H9 (cell line): ENCODE measurements around the gene ZNF792. TPM values are rescaled to one million over a fixed set of nuclear protein-coding genes. Genes with fewer than 3 reads are reported as not detected.
A peak's percentile ranks its signal among the peaks of the same experiment; 100 is the strongest.

Experiments
- DNase-seq: peaks from one replicate; pipeline ENCODE4 v3.0.0-alpha.2; 2017
- H2AFZ ChIP-seq: one replicate; pipeline ENCODE4 v1.6.1; 2013; ENCODE audit warnings: mild to moderate bottlenecking, low read length, control low read depth, moderate library complexity
- H2AK5ac ChIP-seq: 2 replicates; pipeline ENCODE4 v1.6.1; 2013; ENCODE audit warnings: low read length, control low read depth, mixed read lengths; ENCODE audit not compliant: insufficient read length
- H2BK120ac ChIP-seq: one replicate; pipeline ENCODE4 v1.6.1; 2013; ENCODE audit warnings: low read depth, mild to moderate bottlenecking, low read length, control low read depth, inconsistent platforms; ENCODE audit not compliant: poor library complexity, severe bottlenecking
- H2BK12ac ChIP-seq: 2 replicates; pipeline ENCODE4 v1.6.1; 2013; ENCODE audit warnings: low read length, control low read depth, mixed read lengths, low read depth; ENCODE audit not compliant: insufficient read length
- H2BK15ac ChIP-seq: 2 replicates; pipeline ENCODE4 v1.6.1; 2013; ENCODE audit warnings: low read depth, low read length, control low read depth
- H2BK20ac ChIP-seq: one replicate; pipeline ENCODE4 v1.6.1; 2013; ENCODE audit warnings: low read depth, mild to moderate bottlenecking, low read length, control low read depth, inconsistent platforms; ENCODE audit not compliant: poor library complexity, severe bottlenecking
- H2BK5ac ChIP-seq: 2 replicates; pipeline ENCODE4 v1.6.1; 2013; ENCODE audit warnings: low read length, control low read depth, mixed read lengths; ENCODE audit not compliant: insufficient read length
- H3K14ac ChIP-seq: 2 replicates; pipeline ENCODE4 v1.6.1; 2013; ENCODE audit warnings: low read length, control low read depth; ENCODE audit not compliant: insufficient read depth
- H3K18ac ChIP-seq: 2 replicates; pipeline ENCODE4 v1.6.1; 2013; ENCODE audit warnings: low read depth, mild to moderate bottlenecking, mixed read lengths, low read length, control low read depth; ENCODE audit not compliant: insufficient read length
- H3K23ac ChIP-seq: 2 replicates; pipeline ENCODE4 v1.6.1; 2013; ENCODE audit warnings: low read length, control low read depth, mixed read lengths, low read depth; ENCODE audit not compliant: insufficient read length
- H3K23me2 ChIP-seq: 2 replicates; pipeline ENCODE4 v1.6.1; 2013; ENCODE audit warnings: low read depth, mild to moderate bottlenecking, mixed read lengths, low read length, control low read depth; ENCODE audit not compliant: insufficient read length, poor library complexity, severe bottlenecking
- H3K27ac ChIP-seq: 2 replicates; pipeline ENCODE4 v1.5.1; 2013; ENCODE audit warnings: low read length, control low read depth, mixed read lengths, low read depth; ENCODE audit not compliant: insufficient read length
- H3K27me3 ChIP-seq: 2 replicates; pipeline ENCODE4 v1.6.1; 2013; ENCODE audit warnings: low read length, control low read depth, inconsistent platforms; ENCODE audit not compliant: insufficient read depth
- H3K4ac ChIP-seq: 2 replicates; pipeline ENCODE4 v1.6.1; 2013; ENCODE audit warnings: low read depth, mild to moderate bottlenecking, control low read depth, inconsistent platforms, low read length, moderate library complexity
- H3K4me1 ChIP-seq: 2 replicates; pipeline ENCODE4 v1.6.1; 2013; ENCODE audit warnings: low read length, control low read depth, inconsistent platforms; ENCODE audit not compliant: insufficient read depth
- H3K4me2 ChIP-seq: 2 replicates; pipeline ENCODE4 v1.6.1; 2013; ENCODE audit warnings: low read length, control low read depth, mixed read lengths; ENCODE audit not compliant: insufficient read length, insufficient read depth
- H3K56ac ChIP-seq: 2 replicates; pipeline ENCODE4 v1.6.1; 2013; ENCODE audit warnings: low read depth, mild to moderate bottlenecking, mixed read lengths, low read length, control low read depth; ENCODE audit not compliant: insufficient read length
- H3K79me1 ChIP-seq: 2 replicates; pipeline ENCODE4 v1.6.1; 2013; ENCODE audit warnings: low read depth, mild to moderate bottlenecking, moderate library complexity, low read length, control low read depth, inconsistent platforms; ENCODE audit not compliant: insufficient read depth, poor library complexity, severe bottlenecking
- H3K79me2 ChIP-seq: 2 replicates; pipeline ENCODE4 v1.6.1; 2013; ENCODE audit warnings: low read length, control low read depth, inconsistent platforms; ENCODE audit not compliant: insufficient read depth
- H3K9ac ChIP-seq: 2 replicates; pipeline ENCODE4 v1.6.1; 2013; ENCODE audit warnings: low read length, control low read depth, mixed read lengths; ENCODE audit not compliant: insufficient read length; ENCODE audit errors: extremely low read depth
- H3K9me3 ChIP-seq: one replicate; pipeline ENCODE4 v1.6.1; 2013; ENCODE audit warnings: low read depth, low read length, inconsistent platforms; ENCODE audit not compliant: control insufficient read depth
- H3T11ph ChIP-seq: one replicate; pipeline ENCODE4 v1.6.1; 2013; ENCODE audit warnings: mild to moderate bottlenecking, low read length, control low read depth, inconsistent platforms
- H4K20me1 ChIP-seq: one replicate; pipeline ENCODE4 v1.6.1; 2013; ENCODE audit not compliant: control insufficient read depth, insufficient read length, insufficient read depth
- H4K5ac ChIP-seq: 2 replicates; pipeline ENCODE4 v1.6.1; 2013; ENCODE audit warnings: low read depth, mild to moderate bottlenecking, mixed read lengths, low read length, control low read depth; ENCODE audit not compliant: insufficient read length
- H4K8ac ChIP-seq: replicated peaks from 2 replicates; pipeline ENCODE4 v1.6.1; 2013; ENCODE audit warnings: low read length, control low read depth, mixed read lengths, low read depth; ENCODE audit not compliant: insufficient read length
- H4K91ac ChIP-seq: 2 replicates; pipeline ENCODE4 v1.6.1; 2013; ENCODE audit warnings: low read depth, mild to moderate bottlenecking, moderate library complexity, mixed read lengths, low read length, control low read depth; ENCODE audit not compliant: insufficient read length
- H3K27ac Mint-ChIP-seq, 3 experiments: 2 replicates in 2 of 3; 3 replicates in 1 of 3; pipeline ENCODE4 v1.8.0; 2020 to 2021; ENCODE audit warnings: mixed read lengths in 3 of 3, mild to moderate bottlenecking in 1 of 3, moderate library complexity in 1 of 3
- H3K27me3 Mint-ChIP-seq: 2 replicates; pipeline ENCODE4 v1.8.0; 2021; ENCODE audit warnings: low read depth, mild to moderate bottlenecking, moderate library complexity, mixed read lengths
- H3K36me3 Mint-ChIP-seq, 3 experiments: 2 replicates in 2 of 3; 3 replicates in 1 of 3; pipeline ENCODE4 v1.8.0; 2020 to 2021; ENCODE audit warnings: low read depth in 3 of 3, mixed read lengths in 3 of 3; ENCODE audit not compliant: insufficient read depth in 1 of 3
- H3K4me1 Mint-ChIP-seq, 2 experiments: 2 replicates each; pipeline ENCODE4 v1.8.0; 2020; ENCODE audit warnings: mixed read lengths in 2 of 2
- H3K4me3 Mint-ChIP-seq, 2 experiments: 2 replicates in 1 of 2; 3 replicates in 1 of 2; pipeline ENCODE4 v1.8.0; 2020 to 2021; ENCODE audit warnings: mild to moderate bottlenecking in 2 of 2, mixed read lengths in 2 of 2, moderate library complexity in 1 of 2
- H3K9me3 Mint-ChIP-seq, 2 experiments: 2 replicates in 1 of 2; 3 replicates in 1 of 2; pipeline ENCODE4 v1.8.0; 2020; ENCODE audit warnings: mild to moderate bottlenecking in 2 of 2, mixed read lengths in 2 of 2, moderate library complexity in 1 of 2
- CTCF ChIP-seq: fragments of 200-600 bp; sonication (generic); conservative IDR thresholded peaks from 3 replicates; pipeline ENCODE4 v1.8.0; 2021; ENCODE audit warnings: antibody characterized with exemption, mild to moderate bottlenecking
- WGBS: extraction: QIAGEN DNeasy Blood & Tissue Kit; methylation state at CpG from one replicate; pipeline ENCODE4 v1.1.7; 2013; ENCODE audit warnings: missing lambda C conversion rate, low lambda C conversion rate, mixed read lengths; ENCODE audit not compliant: insufficient read length; ENCODE audit errors: extremely low coverage; 5-methylcytosine and 5-hydroxymethylcytosine counted together
- total RNA-seq: library from RNA; stranded (reverse); gene quantifications from 2 replicates; pipeline ENCODE4 v1.2.1, GENCODE V29; 2021

ZNF792 gene
- total RNA-seq, 1 experiment from 2014 or later, result 8.3 TPM

- H3K9me3 Mint-ChIP-seq, result peaks cover 10 to 12% of the 10 kb centered on the region in 2 experiments
- Histone ChIP-seq H3K18ac (no peak overlapping the region), H2BK20ac (no peak overlapping the region), H3K27ac (no peak overlapping the region), H3K9me3 (no peaks in the 10 kb centered on the region), H3K23ac (no peak overlapping the region), H4K91ac (no peak overlapping the region), H4K8ac (no peak overlapping the region), H2BK15ac (no peak overlapping the region), H2BK120ac (no peak overlapping the region), H3K4me1 (no peaks in the 10 kb centered on the region), H3K4ac (no peak overlapping the region), H2BK12ac (no peak overlapping the region), H2AK5ac (no peak overlapping the region), H3K23me2 (no peaks in the 10 kb centered on the region), H2BK5ac (no peak overlapping the region), H4K20me1 (no peaks in the 10 kb centered on the region), H3K79me2 (no peaks in the 10 kb centered on the region), H3K56ac (no peak overlapping the region), H4K5ac (no peak overlapping the region), H3K4me2 (no peak overlapping the region), H3T11ph (no peak overlapping the region), H2AFZ (no peak overlapping the region), H3K79me1 (no peaks in the 10 kb centered on the region), H3K9ac (no peak overlapping the region), H3K14ac (no peak overlapping the region), H3K27me3 (no peaks in the 10 kb centered on the region)
- WGBS, result no CpG with 5 or more reads among the region's 3 CpGs
- H3K36me3 Mint-ChIP-seq, result peaks cover 0 to 5% (median 4%) of the 10 kb centered on the region in 3 experiments; a peak in 4 of 7 replicates
- no peak for DNase-seq
- H3K27ac Mint-ChIP-seq, result peak overlapping the region in 1 of 3 experiments; percentile 20; a peak in 1 of 7 replicates
- H3K4me3 Mint-ChIP-seq, result no peak overlapping the region
- TF ChIP-seq CTCF, result no peak
- peaks cover 8% of the 10 kb centered on the region for H3K27me3 Mint-ChIP-seq
- H3K4me1 Mint-ChIP-seq, result peaks cover 12 to 14% of the 10 kb centered on the region in 2 experiments
Measured at GRCh38 chr19:34976611-34977010, 12.6 kb upstream of the ZNF792 start.
